GM21786 (cell line): ENCODE results near the gene RSAD1.
"Not testable (repeated sequence)": the region's sequence is repeated elsewhere in the genome, so short reads cannot be mapped to it uniquely, and the experiment has no call there.

Experiments
- ATAC-seq: cut with Tn5 transposase; IDR thresholded peaks from one replicate; pipeline ENCODE4 v1.9.1; 2021; ENCODE audit not compliant: unreplicated experiment

RSAD1 gene

GRCh38 chr17:50471009-50471905, 7.4 kb upstream of the RSAD1 start:
- ATAC-seq: no peak

GRCh38 chr17:50472286-50472685, 6.4 kb upstream of the RSAD1 start:
- ATAC-seq: no peak

GRCh38 chr17:50472761-50473161, 5.9 kb upstream of the RSAD1 start:
- ATAC-seq: not testable (repeated sequence)

GRCh38 chr17:50473901-50474300, 4.8 kb upstream of the RSAD1 start:
- ATAC-seq: no peak

GRCh38 chr17:50474523-50474922, 4.1 kb upstream of the RSAD1 start:
- ATAC-seq: no peak

- ATAC-seq: no peak
Observed at GRCh38 chr17:50475362-50475761, 3.3 kb upstream of the RSAD1 start.

GRCh38 chr17:50475775-50476544, 2.7 kb upstream of the RSAD1 start:
- ATAC-seq: not testable (repeated sequence)

GRCh38 chr17:50476545-50477315, 1.9 kb upstream of the RSAD1 start:
- no peak for ATAC-seq

GRCh38 chr17:50477976-50478375, 684 bp upstream of the RSAD1 start:
- no peak for ATAC-seq

- ATAC-seq: no peak
Observed at GRCh38 chr17:50479522-50480141, 972 bp downstream of the RSAD1 start.

GRCh38 chr17:50480142-50480764, 1.6 kb downstream of the RSAD1 start:
- no peak for ATAC-seq

- ATAC-seq: no peak
Observed at GRCh38 chr17:50480854-50481490, 2.3 kb downstream of the RSAD1 start.

GRCh38 chr17:50481648-50482047, 3.0 kb downstream of the RSAD1 start:
- no peak for ATAC-seq

GRCh38 chr17:50482110-50482509, 3.5 kb downstream of the RSAD1 start:
- ATAC-seq: no peak

GRCh38 chr17:50482516-50482915, 3.9 kb downstream of the RSAD1 start:
- peak; percentile 36 for ATAC-seq

GRCh38 chr17:50483266-50483665, 4.6 kb downstream of the RSAD1 start:
- ATAC-seq: no peak

- no peak for ATAC-seq
Observed at GRCh38 chr17:50484386-50485155, 5.9 kb downstream of the RSAD1 start.

GRCh38 chr17:50487213-50488096, 8.8 kb downstream of the RSAD1 start:
- ATAC-seq: no peak
